NCI-H2196 treated with DMSO at 0.1 percent for 48 hours (cell line): ENCODE data around the gene MRE11.
"Not testable (repeated sequence)": the region's sequence is repeated elsewhere in the genome, so short reads cannot be mapped to it uniquely, and the experiment has no call there.

ENCODE experiments used
- DNase-seq: peaks from one replicate; lab custom pipeline; 2025; ENCODE audit not compliant: unreplicated experiment; lab: John Stamatoyannopoulos, UW

The MRE11 gene

GRCh38 chr11:94424662-94425061, 69.0 kb downstream of the MRE11 start:
- DNase-seq, result no peak

- no peak for DNase-seq
These were observed 69.6 kb downstream of the MRE11 start for GRCh38 chr11:94424011-94424410.

GRCh38 chr11:94423507-94423906, 70.1 kb downstream of the MRE11 start:
- DNase-seq, result no peak

GRCh38 chr11:94418123-94418765, 75.4 kb downstream of the MRE11 start:
- DNase-seq, result no peak

GRCh38 chr11:94417386-94417987, 76.2 kb downstream of the MRE11 start:
- DNase-seq, result no peak

GRCh38 chr11:94405062-94405833, 88.4 kb downstream of the MRE11 start:
- DNase-seq, result no peak

- DNase-seq, result no peak
These were observed 91.3 kb downstream of the MRE11 start for GRCh38 chr11:94402355-94402754.

GRCh38 chr11:94401773-94402265, 91.8 kb downstream of the MRE11 start:
- DNase-seq, result no peak

GRCh38 chr11:94400839-94401772, 92.5 kb downstream of the MRE11 start, which contains the start of gene GPR83:
Gene GPR83, minus strand, starts transcription at chr11:94401419. Its CDS starts 172 bp downstream, at chr11:94401247.
- DNase-seq, result no peak

GRCh38 chr11:94400457-94400838, 93.2 kb downstream of the MRE11 start:
- no peak for DNase-seq

GRCh38 chr11:94400050-94400449, 93.6 kb downstream of the MRE11 start:
- no peak for DNase-seq

- DNase-seq, result no peak
These were observed 95.5 kb downstream of the MRE11 start for GRCh38 chr11:94398101-94398500.

- no peak for DNase-seq
These were observed 97.4 kb downstream of the MRE11 start for GRCh38 chr11:94396282-94396681.

- not testable (repeated sequence) for DNase-seq
These were observed 101.7 kb downstream of the MRE11 start for GRCh38 chr11:94391937-94392336.

GRCh38 chr11:94379613-94380012, 114.0 kb downstream of the MRE11 start:
- DNase-seq, result no peak

GRCh38 chr11:94376841-94377240, 116.8 kb downstream of the MRE11 start:
- no peak for DNase-seq

GRCh38 chr11:94370576-94370975, 123.1 kb downstream of the MRE11 start:
- DNase-seq, result not testable (repeated sequence)
